GM19035 (cell line): ENCODE data around the gene ARFGEF3.

ENCODE experiments used
- ATAC-seq: cut with Tn5 transposase; IDR thresholded peaks from one replicate; pipeline ENCODE4 v1.9.1; 2021; ENCODE audit not compliant: unreplicated experiment

The ARFGEF3 gene

GRCh38 chr6:138240476-138241245, 78.9 kb downstream of the ARFGEF3 start:
- ATAC-seq, result no peak

GRCh38 chr6:138241381-138241780, 79.6 kb downstream of the ARFGEF3 start:
- no peak for ATAC-seq

GRCh38 chr6:138241934-138242333, 80.2 kb downstream of the ARFGEF3 start:
- ATAC-seq, result no peak

GRCh38 chr6:138242987-138243592, 81.4 kb downstream of the ARFGEF3 start:
- ATAC-seq, result no peak

- no peak for ATAC-seq
Observed at GRCh38 chr6:138245751-138246150, 84.0 kb downstream of the ARFGEF3 start.

- no peak for ATAC-seq
Observed at GRCh38 chr6:138246650-138247440, 85.1 kb downstream of the ARFGEF3 start.

GRCh38 chr6:138248011-138248410, 86.3 kb downstream of the ARFGEF3 start:
- no peak for ATAC-seq

- ATAC-seq, result no peak
Observed at GRCh38 chr6:138248878-138249277, 87.1 kb downstream of the ARFGEF3 start.

GRCh38 chr6:138250053-138250452, 88.3 kb downstream of the ARFGEF3 start:
- no peak for ATAC-seq

GRCh38 chr6:138250513-138251247, 88.9 kb downstream of the ARFGEF3 start:
- no peak for ATAC-seq

- no peak for ATAC-seq
Observed at GRCh38 chr6:138253731-138254130, 92.0 kb downstream of the ARFGEF3 start.

- no peak for ATAC-seq
Observed at GRCh38 chr6:138255443-138255842, 93.7 kb downstream of the ARFGEF3 start.

- ATAC-seq, result no peak
Observed at GRCh38 chr6:138257638-138258040, 95.9 kb downstream of the ARFGEF3 start.

GRCh38 chr6:138258197-138258596, 96.5 kb downstream of the ARFGEF3 start:
- no peak for ATAC-seq

- ATAC-seq, result no peak
Observed at GRCh38 chr6:138258991-138259390, 97.3 kb downstream of the ARFGEF3 start.

- ATAC-seq, result no peak
Observed at GRCh38 chr6:138261116-138261780, 99.5 kb downstream of the ARFGEF3 start.

- no peak for ATAC-seq
Observed at GRCh38 chr6:138263963-138264362, 102.2 kb downstream of the ARFGEF3 start.

- ATAC-seq, result no peak
Observed at GRCh38 chr6:138264372-138264880, 102.7 kb downstream of the ARFGEF3 start.

GRCh38 chr6:138266095-138266494, 104.4 kb downstream of the ARFGEF3 start:
- ATAC-seq, result no peak
